Erythroblast (primary cell): ENCODE results near the gene PTPRA.

Experiments used
- DNase-seq, 2 experiments: peaks; one replicate each; lab custom pipeline; 2025; lab: John Stamatoyannopoulos, UW
- GATA1 ChIP-seq: IDR thresholded peaks from 2 replicates; pipeline ENCODE4 v1.6.1; 2011; ENCODE audit warnings: low read depth, mild to moderate bottlenecking, control low read depth, low read length, moderate library complexity
- POLR2A ChIP-seq: IDR thresholded peaks from 2 replicates; pipeline ENCODE4 v1.6.1; 2011; ENCODE audit warnings: mild to moderate bottlenecking, low read length

The PTPRA gene

DNA sequence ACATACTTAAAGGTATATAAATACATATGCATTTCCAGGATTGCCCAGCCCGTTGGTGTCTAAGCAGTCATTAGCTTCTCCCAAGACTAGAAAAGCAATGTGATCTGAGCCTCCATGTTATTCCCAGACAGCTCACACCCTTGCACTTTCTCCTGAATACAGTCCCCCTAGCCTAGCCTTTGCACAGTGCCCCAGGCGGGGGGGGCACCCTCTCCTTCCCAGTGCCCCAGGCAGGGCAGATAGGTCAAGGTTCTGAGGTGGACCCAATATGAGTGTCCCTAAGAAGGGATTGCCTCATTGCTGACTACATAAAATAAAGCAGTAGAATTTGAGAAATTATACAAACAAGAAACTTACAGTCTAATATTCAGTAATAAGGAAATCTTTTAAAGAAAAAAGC is 154.7 kb downstream of the PTPRA start:
- TF ChIP-seq GATA1 (no peak), POLR2A (no peak)
- no peak for DNase-seq

GRCh38 chr20:3031524-3032147 is 158.4 kb downstream of the PTPRA start:
- TF ChIP-seq GATA1, result no peak
- TF ChIP-seq POLR2A, result no peak
- DNase-seq, result no peak

GRCh38 chr20:3032624-3033023 is 159.3 kb downstream of the PTPRA start:
- TF ChIP-seq GATA1 (no peak), POLR2A (no peak)

GRCh38 chr20:3037654-3038053 is 164.4 kb downstream of the PTPRA start:
- no peak for DNase-seq
- no peak for TF ChIP-seq GATA1
- no peak for TF ChIP-seq POLR2A

More at GRCh38 chr20:3032624-3033023, 159.3 kb downstream of the PTPRA start:
- DNase-seq, result no peak

DNA sequence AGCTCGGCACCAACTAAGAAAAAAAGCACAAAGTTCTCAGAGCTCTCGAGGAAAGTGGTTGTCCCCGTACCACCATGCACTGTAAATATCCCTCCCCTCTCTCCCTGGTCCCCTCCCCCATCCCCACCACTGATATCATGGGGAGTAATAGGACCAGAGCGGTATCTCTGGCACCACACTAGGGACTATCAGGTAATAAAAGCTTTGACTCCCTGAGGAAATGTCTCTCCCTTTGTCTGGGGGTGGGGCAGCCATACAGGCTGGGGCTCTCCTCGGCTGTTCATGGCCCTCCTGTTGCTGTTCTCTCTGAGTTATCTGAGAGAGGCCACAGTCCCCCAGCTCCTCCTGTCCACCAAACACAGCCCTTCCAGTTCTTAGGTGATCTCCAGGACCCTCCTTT is 165.2 kb downstream of the PTPRA start:
- no peak for TF ChIP-seq GATA1
- TF ChIP-seq POLR2A, result no peak
- no peak for DNase-seq

- TF ChIP-seq POLR2A, result no peak
- no peak for TF ChIP-seq GATA1
- no peak for DNase-seq
Observed at GRCh38 chr20:3039426-3039825, 166.1 kb downstream of the PTPRA start.

DNA sequence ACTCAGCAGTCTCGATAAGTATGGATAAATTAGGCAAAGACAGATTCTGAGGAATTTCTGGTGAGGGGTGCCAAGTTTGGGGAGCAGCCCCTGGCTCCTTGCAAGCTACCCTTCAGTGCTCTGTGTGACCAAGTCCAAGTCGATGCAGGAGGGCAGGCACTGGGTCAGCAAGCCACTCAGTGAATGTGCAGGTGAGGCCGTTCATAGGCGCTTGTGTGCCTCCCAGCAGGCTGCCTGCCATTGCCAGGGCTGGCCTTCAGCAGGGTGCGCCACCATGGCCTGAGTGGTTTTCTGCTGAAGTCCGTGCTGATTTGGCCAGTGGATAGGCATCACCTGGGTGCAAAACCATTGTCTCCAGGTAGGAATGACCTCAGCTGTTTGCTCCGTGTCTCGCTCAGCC is 166.8 kb downstream of the PTPRA start:
- DNase-seq, result no peak
- no peak for TF ChIP-seq GATA1
- TF ChIP-seq POLR2A, result no peak

GRCh38 chr20:3041854-3042409 is 168.7 kb downstream of the PTPRA start:
- TF ChIP-seq GATA1, result no peak
- TF ChIP-seq POLR2A, result no peak
- no peak for DNase-seq

DNA sequence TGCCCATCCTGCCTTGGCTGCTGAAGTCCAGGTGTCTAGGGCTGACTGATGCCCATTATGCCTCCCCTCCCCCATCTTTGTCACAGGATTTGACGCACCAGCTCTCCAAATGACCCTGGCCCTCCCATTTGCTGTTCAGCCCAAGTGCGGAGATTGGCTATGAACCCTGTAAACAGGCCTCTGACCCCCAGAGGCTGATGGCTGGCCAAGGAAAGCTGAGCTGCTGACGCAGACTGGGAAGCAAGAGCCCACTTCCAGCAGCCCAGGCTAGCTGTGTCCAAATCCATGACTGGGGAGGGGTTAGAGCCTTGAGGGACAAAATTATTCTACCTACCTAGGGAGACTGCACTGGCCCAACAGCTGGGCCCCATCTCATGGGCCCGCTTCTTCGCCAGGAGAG is 169.3 kb downstream of the PTPRA start:
- TF ChIP-seq GATA1, result no peak
- TF ChIP-seq POLR2A, result no peak
- no peak for DNase-seq

DNA sequence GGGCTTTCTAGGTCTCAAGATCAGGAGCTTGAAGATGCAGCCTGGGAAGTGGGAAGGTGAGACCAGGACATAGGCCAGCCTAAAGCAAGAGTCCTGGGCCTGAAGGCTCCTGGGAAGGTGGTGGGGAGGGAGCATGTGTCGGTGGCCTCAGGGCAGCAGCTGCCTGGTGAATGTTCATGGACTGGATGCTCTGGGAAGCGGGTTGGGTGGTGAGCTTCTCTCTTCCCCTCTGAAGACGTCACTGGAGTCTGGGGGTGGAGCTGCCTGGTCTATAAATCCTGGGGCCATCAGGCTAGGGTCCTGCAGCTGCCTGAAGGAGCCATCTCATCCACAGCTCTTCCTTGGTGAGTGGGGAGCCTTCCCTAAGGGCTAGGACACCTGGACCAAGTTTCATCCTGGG is 170.0 kb downstream of the PTPRA start, which contains the start of gene GNRH2:
TSS of gene GNRH2 (plus strand) at position 301 of the 400 bp plus-strand sequence. CDS start 793 bp downstream, outside the sequence.
- no peak for DNase-seq
- TF ChIP-seq POLR2A (no peak), GATA1 (no peak)

GRCh38 chr20:3044336-3044965 is 171.2 kb downstream of the PTPRA start:
- TF ChIP-seq POLR2A, result no peak
- no peak for DNase-seq

- peak; percentile 81 to 83 for DNase-seq
- TF ChIP-seq POLR2A, result no peak
- TF ChIP-seq GATA1, result no peak
Observed at GRCh38 chr20:3045042-3045815, 171.9 kb downstream of the PTPRA start.

DNA sequence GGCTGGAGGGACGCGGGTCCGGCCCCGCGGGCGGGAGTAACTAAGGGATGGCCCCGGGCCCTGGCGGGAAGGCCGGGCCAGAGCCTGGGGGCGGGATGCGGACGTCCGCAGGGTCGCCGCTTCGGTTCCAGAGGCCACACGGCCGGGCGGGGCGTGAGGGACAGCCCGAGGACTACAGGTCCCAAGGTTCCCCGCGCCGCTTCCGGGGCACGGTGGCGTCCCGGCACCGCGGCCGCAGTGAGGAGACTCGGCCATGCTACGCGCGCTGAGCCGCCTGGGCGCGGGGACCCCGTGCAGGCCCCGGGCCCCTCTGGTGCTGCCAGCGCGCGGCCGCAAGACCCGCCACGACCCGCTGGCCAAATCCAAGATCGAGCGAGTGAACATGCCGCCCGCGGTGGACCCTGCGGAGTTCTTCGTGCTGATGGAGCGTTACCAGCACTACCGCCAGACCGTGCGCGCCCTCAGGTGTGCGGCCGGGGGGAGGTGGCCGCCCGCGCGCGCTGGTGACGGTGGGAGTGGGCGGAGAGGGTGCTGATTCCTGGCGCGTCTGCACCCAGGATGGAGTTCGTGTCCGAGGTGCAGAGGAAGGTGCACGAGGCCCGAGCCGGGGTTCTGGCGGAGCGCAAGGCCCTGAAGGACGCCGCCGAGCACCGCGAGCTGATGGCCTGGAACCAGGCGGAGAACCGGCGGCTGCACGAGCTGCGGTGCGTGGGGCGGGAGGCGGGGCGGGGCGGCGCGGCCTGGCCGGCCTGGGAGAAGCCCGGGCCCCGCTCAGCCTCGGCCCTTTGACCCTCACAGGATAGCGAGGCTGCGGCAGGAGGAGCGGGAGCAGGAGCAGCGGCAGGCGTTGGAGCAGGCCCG is 172.8 kb downstream of the PTPRA start, which contains the start of gene MRPS26:
TSS of gene MRPS26 (plus strand) at position 237 of the 861 bp plus-strand sequence. CDS start at position 254, 17 bp downstream.
- TF ChIP-seq GATA1 (no peak), POLR2A (peak; percentile 48)
- peak; percentile 85 to 86 for DNase-seq
